ENCODE measurements around the gene XIRP1. TPM values are rescaled to one million over a fixed set of nuclear protein-coding genes. Genes with fewer than 3 reads are reported as not detected.

The XIRP1 gene
- total RNA-seq, 4 donors from 2014 or later, result 0.40 TPM; not detected in 3

DNA sequence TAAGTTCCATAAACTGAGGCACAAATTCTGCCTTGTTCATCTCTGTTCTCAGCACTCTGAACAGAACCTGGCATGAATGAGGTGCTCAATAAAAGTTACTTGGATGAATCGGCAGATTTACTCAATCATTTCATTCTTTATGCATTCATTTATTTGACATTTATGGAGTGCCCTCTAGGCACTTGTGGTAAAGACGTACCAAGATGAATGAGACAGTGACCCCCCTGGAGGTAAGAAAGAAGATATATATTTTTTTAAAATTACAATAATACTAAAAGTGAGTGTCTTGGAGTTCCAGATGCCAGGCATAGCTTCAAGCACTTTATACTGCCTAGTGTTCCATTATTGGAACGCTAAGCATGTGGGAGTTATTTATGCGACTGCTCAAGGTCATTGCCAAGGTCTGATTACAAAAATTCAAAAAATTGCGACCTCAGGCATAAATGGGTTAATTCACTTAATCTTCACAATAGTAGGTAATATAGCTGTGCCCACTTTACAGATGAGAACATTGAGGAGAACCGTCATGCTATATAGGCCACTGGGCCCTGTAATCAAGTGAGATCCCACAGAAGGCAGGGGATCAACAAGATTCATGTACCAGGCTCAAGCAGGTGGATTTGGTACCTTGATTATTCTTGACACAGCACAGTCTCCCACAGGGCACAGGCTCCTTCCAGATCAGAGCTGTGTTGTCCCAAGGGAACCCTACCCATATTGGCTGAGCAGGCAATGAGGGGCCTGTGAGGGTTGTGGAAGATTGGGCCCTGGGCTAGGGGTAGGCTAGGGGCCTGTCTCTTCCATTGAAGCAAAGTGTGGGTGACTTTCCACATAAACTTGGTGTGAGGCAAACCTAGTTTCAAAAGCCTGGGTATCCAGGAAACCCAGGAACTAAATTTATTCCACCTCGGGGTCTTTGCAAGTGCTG, 10.7 kb downstream of the XIRP1 start:
- Histone ChIP-seq H3K27me3 (no peaks in the 10 kb centered on the region), H3K27ac (peak overlapping the region; percentile 78 to 96 (median 90)), H3K9me3 (no peaks in the 10 kb centered on the region), H3K36me3 (no peaks in the 10 kb centered on the region), H3K4me1 (peaks cover 2 to 72% (median 32%) of the 10 kb centered on the region in 3 donors), H3K4me3 (peak overlapping the region in 1 of 2 donors; percentile 45)
- TF ChIP-seq POLR2AphosphoS5 (IDR thresholded peaks at IDR 0.05) (no peak), POLR2A (IDR thresholded peaks at IDR 0.05) (no peak), EP300 (IDR thresholded peaks at IDR 0.05) (no peak)
- TF ChIP-seq, protein P1, sequence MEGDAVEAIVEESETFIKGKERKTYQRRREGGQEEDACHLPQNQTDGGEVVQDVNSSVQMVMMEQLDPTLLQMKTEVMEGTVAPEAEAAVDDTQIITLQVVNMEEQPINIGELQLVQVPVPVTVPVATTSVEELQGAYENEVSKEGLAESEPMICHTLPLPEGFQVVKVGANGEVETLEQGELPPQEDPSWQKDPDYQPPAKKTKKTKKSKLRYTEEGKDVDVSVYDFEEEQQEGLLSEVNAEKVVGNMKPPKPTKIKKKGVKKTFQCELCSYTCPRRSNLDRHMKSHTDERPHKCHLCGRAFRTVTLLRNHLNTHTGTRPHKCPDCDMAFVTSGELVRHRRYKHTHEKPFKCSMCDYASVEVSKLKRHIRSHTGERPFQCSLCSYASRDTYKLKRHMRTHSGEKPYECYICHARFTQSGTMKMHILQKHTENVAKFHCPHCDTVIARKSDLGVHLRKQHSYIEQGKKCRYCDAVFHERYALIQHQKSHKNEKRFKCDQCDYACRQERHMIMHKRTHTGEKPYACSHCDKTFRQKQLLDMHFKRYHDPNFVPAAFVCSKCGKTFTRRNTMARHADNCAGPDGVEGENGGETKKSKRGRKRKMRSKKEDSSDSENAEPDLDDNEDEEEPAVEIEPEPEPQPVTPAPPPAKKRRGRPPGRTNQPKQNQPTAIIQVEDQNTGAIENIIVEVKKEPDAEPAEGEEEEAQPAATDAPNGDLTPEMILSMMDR (IDR thresholded peaks at IDR 0.05), result no peak
- WGBS, 2 donors (ENCODE audit: low coverage in 1 of 2), result 75 to 92% methylated on average over 6 to 7 of the region's 7 CpGs
- ATAC-seq, result no peak

DNA sequence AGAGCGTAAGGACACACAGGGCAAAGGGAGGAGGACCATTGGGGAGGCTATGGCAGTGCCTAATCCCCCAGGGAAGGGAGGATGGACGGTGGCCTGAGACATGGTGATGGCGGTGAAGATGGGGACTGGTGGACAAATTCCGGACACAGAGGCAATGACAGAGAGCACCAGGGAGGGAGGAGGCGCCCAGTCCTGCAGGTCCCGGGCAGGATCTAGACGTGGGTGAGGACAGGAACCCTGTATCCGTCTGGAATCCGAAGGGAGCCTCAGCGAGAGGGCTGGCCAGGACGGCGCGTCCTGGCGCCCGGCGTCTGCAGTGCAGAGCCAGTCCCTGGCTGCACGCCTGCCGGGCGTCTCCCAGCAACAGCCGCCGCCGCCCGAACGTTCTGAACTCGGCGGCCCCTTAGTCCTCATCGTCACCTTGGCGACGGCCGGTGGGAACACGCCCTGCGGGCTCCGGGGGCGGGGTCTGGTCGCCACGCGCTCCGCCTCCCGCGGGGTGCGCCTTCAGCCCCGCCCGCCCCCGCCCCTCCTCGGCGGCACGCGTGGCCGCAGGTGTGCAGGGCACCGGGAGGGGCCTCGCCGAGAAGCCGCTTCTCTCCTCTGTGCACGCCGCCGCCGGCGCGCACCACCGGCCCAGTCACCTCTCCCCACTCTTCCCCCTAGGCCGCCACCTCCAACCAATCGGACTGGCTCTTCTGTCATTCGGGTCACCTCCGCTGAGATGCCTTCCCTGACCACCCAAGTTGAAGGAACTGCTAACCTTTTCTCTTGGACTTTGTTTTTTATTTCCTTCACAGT, 11.6 kb downstream of the XIRP1 start:
- WGBS, 2 donors (ENCODE audit: low coverage in 1 of 2), result 12 to 18% methylated on average over 15 to 16 of the region's 64 CpGs
- peak overlapping the region; percentile 21 to 45 for H3K4me3 ChIP-seq

DNA sequence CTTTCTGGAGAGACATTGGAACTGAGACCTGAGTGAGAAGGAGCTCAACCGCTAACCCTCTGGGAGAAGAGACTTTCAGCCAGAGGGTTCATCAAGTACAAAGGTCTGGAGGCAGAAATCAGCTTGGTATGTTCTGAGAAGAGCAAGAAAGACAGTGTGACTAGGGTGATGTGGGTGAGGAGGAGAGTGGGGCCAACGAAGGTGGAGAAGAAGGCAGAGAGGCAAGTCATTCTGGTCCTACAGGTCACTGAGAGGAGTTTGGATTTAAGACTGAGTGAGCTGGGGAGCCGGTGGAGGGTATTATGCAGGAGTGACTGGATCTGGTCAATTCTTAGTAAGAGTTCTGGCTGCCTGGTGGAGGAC, 12.2 kb downstream of the XIRP1 start:
- no peak for ATAC-seq
- no peaks in the 10 kb centered on the region for H3K9me3 ChIP-seq
- H3K4me1 ChIP-seq, result peaks cover 2 to 75% (median 33%) of the 10 kb centered on the region in 3 donors
- H3K36me3 ChIP-seq, result no peaks in the 10 kb centered on the region
- no peaks in the 10 kb centered on the region for H3K27me3 ChIP-seq
- peak overlapping the region; percentile 68 to 96 (median 90) for H3K27ac ChIP-seq
- H3K4me3 ChIP-seq, result peak overlapping the region in 1 of 2 donors; percentile 45
- 67 to 100% methylated on average over 1 to 3 of the region's 3 CpGs for WGBS, 2 donors (ENCODE audit: low coverage in 1 of 2)
- TF ChIP-seq EP300 (IDR thresholded peaks at IDR 0.05) (no peak), POLR2AphosphoS5 (IDR thresholded peaks at IDR 0.05) (no peak), POLR2A (IDR thresholded peaks at IDR 0.05) (no peak)
- TF ChIP-seq, protein P1 (IDR thresholded peaks at IDR 0.05), result no peak

More for the DNA sequence above, 11.6 kb downstream of the XIRP1 start:
- TF ChIP-seq EP300 (IDR thresholded peaks at IDR 0.05) (peak; percentile 53), POLR2A (IDR thresholded peaks at IDR 0.05) (no peak), POLR2AphosphoS5 (IDR thresholded peaks at IDR 0.05) (peak; percentile 82)
- TF ChIP-seq, protein P1 (IDR thresholded peaks at IDR 0.05), result peak in 3 of 4 experiments; percentile 30 to 59 (median 53)
- ATAC-seq, result peak; percentile 90
- peaks cover 2 to 75% (median 33%) of the 10 kb centered on the region in 3 donors for H3K4me1 ChIP-seq
- no peaks in the 10 kb centered on the region for H3K9me3 ChIP-seq
- H3K27ac ChIP-seq, result peak overlapping the region; percentile 78 to 96 (median 90)
- no peaks in the 10 kb centered on the region for H3K36me3 ChIP-seq
- no peaks in the 10 kb centered on the region for H3K27me3 ChIP-seq

DNA sequence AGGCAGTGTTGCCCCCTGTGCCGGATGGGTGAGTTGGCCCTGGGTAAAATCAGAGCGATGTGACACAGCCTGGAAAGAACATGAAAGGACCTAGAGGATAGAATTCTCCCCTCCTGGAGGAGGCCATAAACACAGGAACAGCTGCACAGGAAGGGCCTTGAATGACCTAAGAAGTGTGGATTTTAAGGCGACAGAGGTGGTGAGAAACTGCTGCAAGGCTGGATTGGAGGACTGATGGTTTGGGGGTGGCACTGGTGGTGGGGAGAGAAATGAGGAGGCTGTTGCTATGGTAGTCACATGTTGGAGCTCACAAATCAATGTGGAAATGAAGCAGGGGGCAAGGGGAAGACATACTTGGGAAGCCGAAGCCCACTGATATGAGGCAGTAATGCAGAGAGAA, 13.8 kb downstream of the XIRP1 start:
- 45 to 48% methylated on average over 4 of the region's 4 CpGs for WGBS, 2 donors (ENCODE audit: low coverage in 1 of 2)
- H3K27me3 ChIP-seq, result no peaks in the 10 kb centered on the region
- H3K4me3 ChIP-seq, result peak overlapping the region in 1 of 2 donors; percentile 53
- TF ChIP-seq POLR2AphosphoS5 (IDR thresholded peaks at IDR 0.05), result no peak
- TF ChIP-seq, protein P1 (IDR thresholded peaks at IDR 0.05), result peak in 1 of 4 experiments; percentile 11
- H3K9me3 ChIP-seq, result no peaks in the 10 kb centered on the region
- ATAC-seq, result no peak
- peaks cover 2 to 73% (median 33%) of the 10 kb centered on the region in 3 donors for H3K4me1 ChIP-seq
- H3K36me3 ChIP-seq, result no peaks in the 10 kb centered on the region
- peak overlapping the region; percentile 87 to 99 (median 95) for H3K27ac ChIP-seq

Measured in gastroesophageal sphincter (tissue), 4 donors.